SKM-1 (cell line): Measurements from ENCODE around the gene QARS1.

Experiments
- DNase-seq: peaks from one replicate; lab custom pipeline; 2025; ENCODE audit not compliant: unreplicated experiment; lab: John Stamatoyannopoulos, UW

Gene QARS1

GRCh38 chr3:49120438-49121131, 16.0 kb upstream of the QARS1 start, which contains the start of gene USP19:
TSS of gene USP19 (minus strand) at chr3:49120823. CDS start at chr3:49119145, 1,678 bp downstream.
- peak; percentile 66 for DNase-seq

GRCh38 chr3:49120096-49120437, 15.5 kb upstream of the QARS1 start:
- no peak for DNase-seq

GRCh38 chr3:49119439-49119838, 14.9 kb upstream of the QARS1 start:
- no peak for DNase-seq

- DNase-seq = no peak
These were observed 14.5 kb upstream of the QARS1 start for GRCh38 chr3:49119036-49119435.

- DNase-seq = no peak
These were observed 7.7 kb upstream of the QARS1 start for GRCh38 chr3:49112262-49112661.

DNA sequence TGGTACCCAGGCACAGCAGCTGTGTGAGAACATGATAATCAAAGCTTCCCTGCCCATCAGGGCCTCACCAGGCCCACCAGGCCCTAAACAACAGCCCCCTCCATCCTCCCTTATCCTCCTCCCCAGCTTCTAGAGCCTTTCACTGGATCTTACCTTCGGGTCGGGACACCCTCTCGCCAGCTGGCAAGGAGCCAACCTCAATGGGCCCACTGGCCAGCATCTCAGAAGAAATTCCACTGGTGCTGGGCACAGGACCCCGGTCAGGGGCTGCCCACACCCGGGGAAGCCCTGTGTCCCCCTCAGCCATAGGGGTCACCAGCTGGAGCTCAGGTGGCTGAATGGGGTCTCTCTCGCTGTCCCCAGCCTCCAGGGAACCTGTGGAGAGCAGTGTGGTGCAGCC, 6.8 kb upstream of the QARS1 start:
- no peak for DNase-seq

- no peak for DNase-seq
These were observed 6.2 kb upstream of the QARS1 start for GRCh38 chr3:49110780-49111179.

DNA sequence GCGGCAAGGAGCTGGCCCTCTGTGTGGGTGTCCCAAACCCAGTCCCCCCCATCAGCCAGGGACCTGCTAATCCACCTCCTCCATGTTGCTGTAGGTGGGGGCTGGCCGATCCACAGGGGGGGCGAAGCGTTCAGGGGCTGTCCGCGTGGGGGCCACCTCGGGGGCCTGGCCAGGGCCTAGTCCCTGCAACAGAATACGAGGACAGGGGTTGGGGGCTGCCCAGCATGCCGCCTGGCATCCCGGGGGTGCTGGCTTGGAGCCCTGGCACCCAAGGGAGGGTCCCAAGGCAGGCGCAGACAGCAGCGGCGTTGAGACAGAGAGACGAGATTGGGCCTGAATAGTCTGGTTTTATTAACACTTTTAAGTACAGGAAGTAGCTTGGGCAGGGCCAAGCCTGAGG, 3.8 kb upstream of the QARS1 start:
- DNase-seq = no peak

DNA sequence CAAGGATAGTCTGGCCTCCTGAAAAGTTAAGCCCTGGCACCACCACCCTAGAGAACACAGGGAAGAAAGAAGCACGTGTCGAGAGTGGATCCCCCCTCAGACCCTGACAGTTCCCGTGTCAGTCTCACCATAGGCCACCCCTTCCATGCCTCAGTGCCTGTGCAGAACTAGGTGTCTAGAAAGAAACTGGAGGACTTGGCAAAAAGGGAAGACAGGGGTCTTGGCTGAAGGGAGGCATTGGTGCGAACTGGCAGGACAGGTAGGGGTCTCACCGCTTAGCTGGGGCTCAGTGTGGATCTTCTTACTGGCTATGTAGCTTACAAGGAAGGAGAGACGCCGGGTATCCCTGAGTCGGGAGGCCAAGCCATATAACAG, 518 bp downstream of the QARS1 start:
- no peak for DNase-seq

DNA sequence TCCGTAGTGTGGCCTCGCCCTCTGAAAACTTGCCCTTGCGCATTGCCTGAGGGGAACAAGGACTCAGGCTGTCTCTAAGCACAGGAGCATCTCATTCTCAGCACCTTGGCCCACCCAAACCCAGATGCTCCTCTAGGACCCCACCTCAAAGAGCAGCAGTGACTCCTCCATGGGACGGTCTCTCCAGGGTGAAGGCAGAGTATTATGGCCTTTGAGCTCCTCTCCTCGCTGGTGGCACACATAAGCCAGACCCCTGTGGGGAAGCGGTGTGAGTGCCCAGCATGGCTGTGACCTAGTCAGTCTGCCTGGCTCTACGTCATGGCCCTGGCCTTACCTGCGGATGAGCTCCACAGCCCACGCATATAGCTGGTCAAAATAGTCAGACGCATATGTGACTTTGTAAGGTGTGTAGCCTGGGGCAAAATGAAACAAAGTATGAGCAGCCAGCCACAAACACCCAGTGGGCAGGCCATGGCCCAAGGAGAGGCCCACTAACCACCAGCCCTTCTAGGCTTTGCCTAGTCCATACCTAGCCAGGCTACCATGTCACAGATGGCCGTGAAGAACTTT, 4.4 kb downstream of the QARS1 start:
- DNase-seq = no peak

DNA sequence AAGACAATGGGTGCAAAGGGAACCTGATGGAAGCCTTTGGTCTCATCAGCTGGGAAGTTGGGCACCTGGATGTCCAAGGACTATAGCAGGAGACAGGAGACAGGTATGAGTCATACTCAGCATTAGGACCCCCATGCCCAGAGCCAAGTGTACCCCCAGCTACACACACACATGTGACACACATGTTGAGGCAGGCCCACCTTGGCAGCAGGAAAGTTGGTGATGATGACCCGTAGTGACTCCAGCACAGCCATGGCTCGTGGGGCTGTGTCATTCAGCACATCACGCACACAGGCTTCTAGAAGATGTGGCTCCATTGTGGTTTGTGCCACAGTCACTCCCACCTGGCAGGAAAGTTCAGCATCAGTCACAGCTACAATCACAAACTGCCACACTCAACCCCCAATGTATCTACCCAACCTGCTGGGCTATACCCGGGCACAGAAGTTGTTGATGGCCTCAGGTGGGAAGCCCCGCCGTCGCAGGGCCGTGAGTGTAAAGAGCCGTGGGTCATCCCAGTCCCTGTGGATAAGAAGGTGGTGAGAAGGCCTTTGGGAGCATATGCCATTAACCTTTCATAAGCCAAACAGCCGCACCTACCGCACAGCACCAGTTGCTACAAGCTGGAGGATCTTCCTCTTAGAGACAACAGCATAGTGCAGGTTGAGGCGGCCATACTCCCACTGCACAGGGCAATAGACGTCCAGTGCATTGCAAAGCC, 5.5 kb downstream of the QARS1 start:
- DNase-seq = no peak

DNA sequence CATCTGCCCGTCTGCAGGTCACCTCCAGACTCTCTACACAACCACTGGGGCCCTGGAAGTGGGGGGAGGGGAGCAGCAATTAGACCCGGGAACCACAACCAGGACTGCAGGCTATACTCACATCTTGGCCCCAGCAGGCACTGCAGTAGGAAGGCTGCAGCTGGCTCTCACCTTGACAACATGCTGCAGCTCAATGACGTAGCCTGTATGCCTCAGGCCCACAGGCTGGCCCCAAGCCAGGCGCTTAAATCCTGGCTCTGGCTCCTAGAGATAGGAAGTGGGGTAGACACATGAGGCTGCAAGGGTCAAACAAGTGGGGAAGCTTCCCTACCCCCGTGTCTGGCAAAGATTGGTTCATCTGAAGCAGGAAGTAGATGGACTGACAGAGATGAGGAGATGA, 6.1 kb downstream of the QARS1 start:
- DNase-seq = no peak

DNA sequence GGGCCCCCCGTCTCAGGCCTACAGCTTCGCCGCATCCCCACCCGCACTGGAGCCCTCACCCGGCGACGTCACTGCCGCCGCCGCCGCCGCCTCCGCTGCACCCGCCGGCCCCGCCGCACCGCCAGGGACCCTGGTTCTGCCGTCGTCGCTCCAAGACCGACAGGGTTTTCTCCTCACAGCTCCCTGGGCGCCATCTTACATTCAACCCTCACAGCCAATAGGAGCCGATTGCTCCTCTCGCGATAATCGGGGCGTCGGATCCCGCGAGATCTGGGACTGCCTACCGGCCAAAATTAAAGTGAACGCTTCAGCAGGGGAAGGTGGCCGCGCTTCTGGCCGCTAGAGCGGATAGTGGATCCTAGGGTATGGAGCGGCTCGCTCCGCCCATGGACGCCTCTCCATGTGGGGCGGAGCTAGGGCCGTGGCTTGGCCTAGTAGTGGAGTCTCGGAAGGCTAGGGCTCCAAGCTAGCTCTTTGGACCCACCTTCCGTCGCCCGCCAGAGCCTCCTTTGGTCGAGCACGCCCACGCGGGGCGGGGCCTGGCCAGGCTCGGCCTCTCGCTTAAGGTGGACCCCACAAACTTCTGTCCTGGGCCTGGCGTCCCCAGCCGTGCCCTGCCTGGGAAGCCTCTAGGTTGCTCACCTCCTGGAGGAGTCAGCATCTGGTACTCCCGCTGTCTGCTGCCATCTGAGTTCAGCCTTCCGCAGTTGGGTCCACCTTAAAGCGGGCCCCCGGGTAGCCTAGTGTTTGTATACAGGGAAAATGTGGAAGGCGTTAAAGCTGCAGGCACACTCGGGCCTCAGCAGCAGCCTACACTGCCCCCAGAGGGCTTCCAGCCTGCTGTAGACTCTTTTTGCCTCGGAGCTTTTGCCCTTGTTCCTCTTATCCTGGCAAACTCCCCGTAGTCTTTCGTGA, 10.4 kb downstream of the QARS1 start, which contains the start of gene QRICH1:
TSS of gene QRICH1 (minus strand) at position 219 of the 915 bp plus-strand sequence. CDS start 17,054 bp downstream, outside the sequence.
- DNase-seq = peak; percentile 94

GRCh38 chr3:49092938-49093852, 11.4 kb downstream of the QARS1 start:
- no peak for DNase-seq

DNA sequence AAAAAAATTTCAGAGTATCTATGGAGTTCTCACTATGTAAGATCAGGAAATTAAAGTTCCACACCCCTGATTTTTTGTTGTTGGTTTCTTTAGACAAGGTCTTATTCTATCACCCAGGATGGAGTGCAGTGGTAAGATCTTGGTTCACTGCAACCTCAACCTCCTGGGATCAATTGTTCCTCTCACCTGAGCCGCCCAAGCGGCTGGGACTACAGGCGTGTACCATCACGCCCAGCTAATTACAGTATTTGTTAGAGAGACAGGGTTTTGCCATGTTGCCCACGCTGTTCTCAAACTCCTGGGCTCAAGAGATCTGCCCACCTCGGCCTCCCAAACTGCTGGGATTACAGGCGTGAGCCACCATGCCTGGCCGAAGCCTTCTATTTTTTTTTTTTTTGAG, 23.1 kb downstream of the QARS1 start:
- DNase-seq = no peak

- DNase-seq = no peak
These were observed 25.3 kb downstream of the QARS1 start for GRCh38 chr3:49079270-49079669.

- no peak for DNase-seq
These were observed 27.9 kb downstream of the QARS1 start for GRCh38 chr3:49076646-49077045.

GRCh38 chr3:49076116-49076515, 28.4 kb downstream of the QARS1 start:
- DNase-seq = no peak

DNA sequence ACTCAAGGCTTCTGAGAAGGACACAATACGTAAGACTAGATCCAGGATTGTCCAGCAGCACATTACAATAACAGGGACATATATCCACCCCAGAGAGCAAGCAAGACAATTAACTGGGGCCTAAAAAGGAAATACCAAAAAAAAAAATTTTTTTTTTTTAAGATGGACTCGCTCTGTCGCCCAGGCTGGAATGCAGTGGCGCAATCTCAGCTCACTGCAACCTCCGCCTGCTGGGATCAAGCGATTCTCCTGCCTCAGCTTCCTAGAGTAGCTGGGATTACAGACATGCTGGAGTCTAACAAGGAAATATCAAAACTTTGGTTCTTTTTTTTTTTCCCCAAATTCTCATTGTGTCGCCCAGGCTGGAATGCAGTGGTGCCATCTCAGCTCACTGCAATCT, 46.5 kb downstream of the QARS1 start:
- no peak for DNase-seq

- DNase-seq = no peak
These were observed 47.3 kb downstream of the QARS1 start for GRCh38 chr3:49057268-49057667.
